Nephron progenitor cell (in vitro differentiated cells): ENCODE results near the gene KLHL21.
"Not testable (repeated sequence)": the region's sequence is repeated elsewhere in the genome, so short reads cannot be mapped to it uniquely, and the experiment has no call there.

Source experiments
- DNase-seq: peaks from one replicate; pipeline ENCODE4 v3.0.0; 2021
- H3K27ac Mint-ChIP-seq: 2 replicates; pipeline ENCODE4 v1.8.0; 2021; ENCODE audit warnings: mild to moderate bottlenecking, moderate library complexity, mixed read lengths
- H3K27me3 Mint-ChIP-seq: 2 replicates; pipeline ENCODE4 v1.8.0; 2021; ENCODE audit warnings: mild to moderate bottlenecking, low read depth, mixed read lengths; ENCODE audit not compliant: poor library complexity
- H3K36me3 Mint-ChIP-seq: 2 replicates; pipeline ENCODE4 v1.8.0; 2021; ENCODE audit warnings: low read depth, mixed read lengths
- H3K4me1 Mint-ChIP-seq: 2 replicates; pipeline ENCODE4 v1.8.0; 2021; ENCODE audit warnings: mixed read lengths
- H3K4me3 Mint-ChIP-seq: 2 replicates; pipeline ENCODE4 v1.8.0; 2021; ENCODE audit warnings: mild to moderate bottlenecking, moderate library complexity, mixed read lengths
- H3K9me3 Mint-ChIP-seq: 2 replicates; pipeline ENCODE4 v1.8.0; 2021; ENCODE audit warnings: mild to moderate bottlenecking, moderate library complexity, mixed read lengths
- CTCF ChIP-seq: fragments of 200-600 bp; sonication (generic); IDR thresholded peaks from 2 replicates; pipeline ENCODE4 v1.5.0; 2021; ENCODE audit warnings: antibody characterized with exemption

Gene KLHL21

GRCh38 chr1:6572653-6573383 is 29.9 kb downstream of the KLHL21 start:
- Mint-ChIP-seq H3K36me3 (no peaks in the 10 kb centered on the region), H3K27me3 (peaks cover 51% of the 10 kb centered on the region), H3K4me3 (no peak overlapping the region), H3K4me1 (peaks cover 13% of the 10 kb centered on the region), H3K9me3 (peaks cover 8% of the 10 kb centered on the region), H3K27ac (no peak overlapping the region)
- no peak for TF ChIP-seq CTCF
- DNase-seq, result no peak

DNA sequence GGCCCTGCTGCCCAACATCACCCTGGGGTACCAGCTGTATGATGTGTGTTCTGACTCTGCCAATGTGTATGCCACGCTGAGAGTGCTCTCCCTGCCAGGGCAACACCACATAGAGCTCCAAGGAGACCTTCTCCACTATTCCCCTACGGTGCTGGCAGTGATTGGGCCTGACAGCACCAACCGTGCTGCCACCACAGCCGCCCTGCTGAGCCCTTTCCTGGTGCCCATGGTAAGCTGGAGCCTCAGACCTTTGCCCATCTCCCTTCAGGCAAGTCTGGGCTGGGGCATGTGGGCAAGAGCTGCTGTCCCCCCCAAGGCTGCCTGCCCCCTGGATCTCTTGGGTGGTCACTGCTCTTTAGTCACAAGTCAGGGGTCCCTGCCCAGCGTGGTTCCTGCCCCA is 31.7 kb downstream of the KLHL21 start:
- H3K4me3 Mint-ChIP-seq, result no peak overlapping the region
- peaks cover 13% of the 10 kb centered on the region for H3K4me1 Mint-ChIP-seq
- H3K27ac Mint-ChIP-seq, result no peak overlapping the region
- no peak for TF ChIP-seq CTCF
- H3K36me3 Mint-ChIP-seq, result no peaks in the 10 kb centered on the region
- DNase-seq, result no peak
- H3K9me3 Mint-ChIP-seq, result peaks cover 8% of the 10 kb centered on the region
- H3K27me3 Mint-ChIP-seq, result peaks cover 54% of the 10 kb centered on the region

- Mint-ChIP-seq H3K27me3 (peaks cover 54% of the 10 kb centered on the region), H3K4me3 (no peak overlapping the region), H3K4me1 (peaks cover 13% of the 10 kb centered on the region), H3K27ac (no peak overlapping the region), H3K36me3 (no peaks in the 10 kb centered on the region), H3K9me3 (peaks cover 8% of the 10 kb centered on the region)
- no peak for TF ChIP-seq CTCF
- DNase-seq, result no peak
Measured at GRCh38 chr1:6570100-6570499, 32.6 kb downstream of the KLHL21 start.

- Mint-ChIP-seq H3K27ac (no peak overlapping the region), H3K4me3 (no peak overlapping the region), H3K9me3 (peaks cover 8% of the 10 kb centered on the region), H3K4me1 (peaks cover 13% of the 10 kb centered on the region), H3K27me3 (peaks cover 54% of the 10 kb centered on the region), H3K36me3 (no peaks in the 10 kb centered on the region)
- TF ChIP-seq CTCF, result no peak
- no peak for DNase-seq
Measured at GRCh38 chr1:6569033-6569432, 33.6 kb downstream of the KLHL21 start.

DNA sequence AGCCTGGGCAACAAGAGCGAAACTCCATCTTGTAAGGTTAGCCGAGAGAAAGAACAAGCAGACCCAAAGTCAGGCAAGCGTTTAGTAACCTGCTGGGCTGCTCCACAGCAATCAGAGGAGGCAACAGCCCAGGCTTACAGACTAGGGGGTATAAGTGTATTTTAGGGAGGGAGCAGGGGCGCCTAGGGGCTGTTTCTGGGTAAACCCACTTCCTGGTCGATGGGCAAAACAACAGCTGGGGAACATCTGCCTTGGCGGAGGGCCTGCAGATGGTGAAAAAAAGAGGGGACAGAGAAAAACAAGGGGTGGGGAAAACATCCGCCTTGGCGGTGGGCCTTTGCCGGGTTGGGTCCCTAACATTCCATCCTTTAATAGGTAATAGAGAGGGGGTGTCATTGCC is 42.4 kb downstream of the KLHL21 start:
- no peaks in the 10 kb centered on the region for H3K36me3 Mint-ChIP-seq

GRCh38 chr1:6559161-6559560 is 43.5 kb downstream of the KLHL21 start:
- not testable (repeated sequence) for H3K4me3 Mint-ChIP-seq, H3K27ac Mint-ChIP-seq, DNase-seq, H3K36me3 Mint-ChIP-seq, H3K4me1 Mint-ChIP-seq, H3K27me3 Mint-ChIP-seq
- peaks cover 11% of the 10 kb centered on the region for H3K9me3 Mint-ChIP-seq

More for the DNA sequence above, 42.4 kb downstream of the KLHL21 start:
- no peaks in the 10 kb centered on the region for H3K4me1 Mint-ChIP-seq
- H3K9me3 Mint-ChIP-seq, result peaks cover 11% of the 10 kb centered on the region
- H3K4me3 Mint-ChIP-seq, result no peak overlapping the region
- H3K27ac Mint-ChIP-seq, result no peak overlapping the region
- no peak for DNase-seq
- TF ChIP-seq CTCF, result no peak
- peaks cover 6% of the 10 kb centered on the region for H3K27me3 Mint-ChIP-seq
